Lower leg skin (tissue), 3 donors: ENCODE data around the gene SMARCA5.

Experiments
- POLR2A ChIP-seq, 2 donors: fragments of 450-650 bp; IDR thresholded peaks; one replicate each; pipeline ENCODE4 v1.6.1; 2016 to 2017; ENCODE audit warnings: antibody characterized with exemption in 2 of 2, mild to moderate bottlenecking in 1 of 2, moderate library complexity in 1 of 2
- TF ChIP-seq, protein P1 (sequence below), 3 donors: fragments of 450-650 bp; IDR thresholded peaks; one replicate each; pipeline ENCODE4 v1.5.1; 2016; ENCODE audit warnings: antibody characterized with exemption in 3 of 3, mild to moderate bottlenecking in 3 of 3, moderate library complexity in 2 of 3

DNA sequence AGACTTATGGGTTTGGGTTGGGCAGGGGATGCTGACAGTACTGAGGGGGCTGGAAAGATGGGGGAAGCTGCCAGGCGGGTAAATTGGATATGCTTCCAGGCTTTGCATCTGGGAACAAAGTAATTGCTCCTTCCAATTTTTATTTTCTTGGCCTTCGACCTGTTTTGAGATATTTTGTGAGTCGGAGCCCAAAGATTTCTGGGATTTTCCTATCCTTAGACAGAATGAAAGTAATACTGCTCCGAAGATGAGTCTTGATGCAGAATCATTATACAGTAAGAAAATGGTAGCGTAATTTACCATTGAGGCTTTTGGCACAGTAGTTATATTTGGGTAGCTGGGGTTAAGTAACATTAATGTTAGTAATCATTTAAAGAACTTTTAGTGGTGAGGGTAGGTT is 1.4 kb downstream of the SMARCA5 start:
- TF ChIP-seq, protein P1, sequence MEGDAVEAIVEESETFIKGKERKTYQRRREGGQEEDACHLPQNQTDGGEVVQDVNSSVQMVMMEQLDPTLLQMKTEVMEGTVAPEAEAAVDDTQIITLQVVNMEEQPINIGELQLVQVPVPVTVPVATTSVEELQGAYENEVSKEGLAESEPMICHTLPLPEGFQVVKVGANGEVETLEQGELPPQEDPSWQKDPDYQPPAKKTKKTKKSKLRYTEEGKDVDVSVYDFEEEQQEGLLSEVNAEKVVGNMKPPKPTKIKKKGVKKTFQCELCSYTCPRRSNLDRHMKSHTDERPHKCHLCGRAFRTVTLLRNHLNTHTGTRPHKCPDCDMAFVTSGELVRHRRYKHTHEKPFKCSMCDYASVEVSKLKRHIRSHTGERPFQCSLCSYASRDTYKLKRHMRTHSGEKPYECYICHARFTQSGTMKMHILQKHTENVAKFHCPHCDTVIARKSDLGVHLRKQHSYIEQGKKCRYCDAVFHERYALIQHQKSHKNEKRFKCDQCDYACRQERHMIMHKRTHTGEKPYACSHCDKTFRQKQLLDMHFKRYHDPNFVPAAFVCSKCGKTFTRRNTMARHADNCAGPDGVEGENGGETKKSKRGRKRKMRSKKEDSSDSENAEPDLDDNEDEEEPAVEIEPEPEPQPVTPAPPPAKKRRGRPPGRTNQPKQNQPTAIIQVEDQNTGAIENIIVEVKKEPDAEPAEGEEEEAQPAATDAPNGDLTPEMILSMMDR (IDR thresholded peaks at IDR 0.05), result no peak
- TF ChIP-seq POLR2A (IDR thresholded peaks at IDR 0.05), result no peak
